Gastroesophageal sphincter (tissue), 4 donors: ENCODE results near the gene MKRN2. TPM values are rescaled to one million over a fixed set of nuclear protein-coding genes. Genes with fewer than 3 reads are reported as not detected.

Experiments used
- ATAC-seq: fragments of 150-250 bp; one replicate; pipeline ENCODE4 v1.9.1; 2016; ENCODE audit warnings: mild to moderate bottlenecking, moderate library complexity
- H3K27ac ChIP-seq, 4 donors: fragments of 200-600 bp; sonication (generic) in 3 of 4; 1 replicate in 3 of 4; 2 replicates in 1 of 4; pipeline ENCODE4 v1.5.1; 2016 to 2019
- H3K27me3 ChIP-seq: fragments of 200-600 bp; sonication (generic); one replicate; pipeline ENCODE4 v1.5.1; 2019
- H3K36me3 ChIP-seq, 2 donors: fragments of 200-600 bp; sonication (generic); one replicate each; pipeline ENCODE4 v1.5.1; 2019; ENCODE audit warnings: control low read depth in 1 of 2
- H3K4me1 ChIP-seq, 3 donors: fragments of 200-600 bp; sonication (generic); 1 replicate in 2 of 3; 2 replicates in 1 of 3; pipeline ENCODE4 v1.5.1; 2016 to 2019; ENCODE audit warnings: control low read depth in 2 of 3
- H3K4me3 ChIP-seq, 2 donors: fragments of 200-600 bp; sonication (generic); one replicate each; pipeline ENCODE4 v1.5.1; 2019; ENCODE audit warnings: mild to moderate bottlenecking in 1 of 2, moderate library complexity in 1 of 2
- H3K9me3 ChIP-seq, 3 donors: fragments of 200-600 bp; sonication (generic); one replicate each; pipeline ENCODE4 v1.5.1; 2017 to 2019; ENCODE audit warnings: control low read depth in 2 of 3
- EP300 ChIP-seq: sonication (generic); formaldehyde crosslinking; IDR thresholded peaks from one replicate; pipeline ENCODE4 v1.6.1; 2017; ENCODE audit warnings: antibody characterized with exemption, mild to moderate bottlenecking
- POLR2A ChIP-seq, 2 donors: fragments of 450-650 bp; IDR thresholded peaks; one replicate each; pipeline ENCODE4 v1.6.1; 2017; ENCODE audit warnings: antibody characterized with exemption in 2 of 2, mild to moderate bottlenecking in 2 of 2, moderate library complexity in 1 of 2
- POLR2AphosphoS5 ChIP-seq: sonication (generic); formaldehyde crosslinking; IDR thresholded peaks from one replicate; pipeline ENCODE4 v1.6.1; 2017; ENCODE audit warnings: antibody characterized with exemption
- WGBS, 2 donors: methylation state at CpG; one replicate each; pipeline ENCODE4 v1.1.5; 2018; ENCODE audit warnings: low coverage in 1 of 2; 5-methylcytosine and 5-hydroxymethylcytosine counted together
- total RNA-seq, 4 donors: library from RNA; depleted of rRNA; stranded (reverse); fragments of >200 nt; gene quantifications; one replicate each; pipeline ENCODE4 v1.1.0, GENCODE V29; 2016
- TF ChIP-seq, protein P1 (sequence below), 4 experiments: fragments of 200-600 bp in 2 of 4; fragments of 450-650 bp in 2 of 4; sonication (generic) in 1 of 4; IDR thresholded peaks; one replicate each; pipeline ENCODE4 v1.5.1; 2017 to 2019; ENCODE audit warnings: antibody characterized with exemption in 4 of 4, mild to moderate bottlenecking in 2 of 4, moderate library complexity in 2 of 4

The MKRN2 gene
- total RNA-seq, 4 donors from 2014 or later: 37.0 to 50.4 (median 38.3) TPM

DNA sequence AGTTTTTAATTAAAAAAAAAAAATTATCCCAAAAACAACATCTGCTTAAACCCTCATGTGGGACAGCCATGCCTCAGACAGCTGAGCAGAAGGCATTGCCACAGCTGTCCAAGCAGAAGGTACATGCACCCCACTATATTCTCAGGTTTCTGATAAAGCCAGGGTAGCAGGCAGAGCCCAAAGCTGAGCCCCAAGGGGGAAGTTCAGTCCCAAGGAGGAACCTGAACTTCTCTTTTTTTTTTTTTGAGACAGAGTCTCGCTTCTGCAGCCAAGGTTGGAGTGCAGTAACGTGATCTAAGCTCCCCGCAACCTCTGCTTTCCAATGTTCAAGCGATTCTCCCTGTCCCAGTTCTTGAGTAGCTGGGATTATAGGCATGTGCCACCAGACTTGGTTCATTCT, 33.2 kb downstream of the MKRN2 start:
- Histone ChIP-seq H3K4me1 (no peaks in the 10 kb centered on the region), H3K4me3 (no peak overlapping the region), H3K36me3 (peaks cover 5 to 98% of the 10 kb centered on the region in 2 donors), H3K9me3 (no peaks in the 10 kb centered on the region), H3K27ac (no peak overlapping the region), H3K27me3 (no peaks in the 10 kb centered on the region)
- no peak for ATAC-seq
- WGBS, 2 donors: 100% methylated on average over 1 of the region's 4 CpGs; no CpG with 5 or more reads in 1 of the 2 donors
- TF ChIP-seq EP300 (no peak), POLR2A (IDR thresholded peaks at IDR 0.05) (no peak), POLR2AphosphoS5 (no peak)
- TF ChIP-seq, protein P1, sequence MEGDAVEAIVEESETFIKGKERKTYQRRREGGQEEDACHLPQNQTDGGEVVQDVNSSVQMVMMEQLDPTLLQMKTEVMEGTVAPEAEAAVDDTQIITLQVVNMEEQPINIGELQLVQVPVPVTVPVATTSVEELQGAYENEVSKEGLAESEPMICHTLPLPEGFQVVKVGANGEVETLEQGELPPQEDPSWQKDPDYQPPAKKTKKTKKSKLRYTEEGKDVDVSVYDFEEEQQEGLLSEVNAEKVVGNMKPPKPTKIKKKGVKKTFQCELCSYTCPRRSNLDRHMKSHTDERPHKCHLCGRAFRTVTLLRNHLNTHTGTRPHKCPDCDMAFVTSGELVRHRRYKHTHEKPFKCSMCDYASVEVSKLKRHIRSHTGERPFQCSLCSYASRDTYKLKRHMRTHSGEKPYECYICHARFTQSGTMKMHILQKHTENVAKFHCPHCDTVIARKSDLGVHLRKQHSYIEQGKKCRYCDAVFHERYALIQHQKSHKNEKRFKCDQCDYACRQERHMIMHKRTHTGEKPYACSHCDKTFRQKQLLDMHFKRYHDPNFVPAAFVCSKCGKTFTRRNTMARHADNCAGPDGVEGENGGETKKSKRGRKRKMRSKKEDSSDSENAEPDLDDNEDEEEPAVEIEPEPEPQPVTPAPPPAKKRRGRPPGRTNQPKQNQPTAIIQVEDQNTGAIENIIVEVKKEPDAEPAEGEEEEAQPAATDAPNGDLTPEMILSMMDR (IDR thresholded peaks at IDR 0.05): no peak

DNA sequence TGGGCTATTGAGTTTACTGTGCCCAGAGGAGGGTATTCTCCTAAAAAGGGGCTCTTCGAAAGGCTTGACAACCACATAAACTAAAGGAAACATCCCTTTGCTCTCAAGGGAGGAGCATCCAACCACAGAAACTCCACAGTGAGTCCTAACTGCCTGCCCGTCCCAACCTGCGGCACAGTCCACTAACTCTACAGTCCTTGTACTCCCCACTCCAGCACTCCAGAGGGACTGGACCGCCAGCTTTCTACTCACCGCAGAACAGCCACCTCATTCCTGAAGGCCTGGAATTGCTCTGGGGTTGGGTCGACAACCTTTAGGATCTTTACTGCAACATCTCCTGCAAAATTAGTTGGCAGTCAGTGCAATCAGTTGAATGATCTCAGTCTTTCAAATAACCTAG, 34.6 kb downstream of the MKRN2 start:
- no peaks in the 10 kb centered on the region for H3K9me3 ChIP-seq
- ATAC-seq: no peak
- H3K27me3 ChIP-seq: no peaks in the 10 kb centered on the region
- H3K4me3 ChIP-seq: no peak overlapping the region
- 97 to 99% methylated on average over 5 to 6 of the region's 6 CpGs for WGBS, 2 donors
- no peaks in the 10 kb centered on the region for H3K4me1 ChIP-seq
- peaks cover 5 to 98% of the 10 kb centered on the region in 2 donors for H3K36me3 ChIP-seq
- no peak overlapping the region for H3K27ac ChIP-seq
- TF ChIP-seq, protein P1 (IDR thresholded peaks at IDR 0.05): no peak
- TF ChIP-seq EP300 (no peak), POLR2AphosphoS5 (no peak), POLR2A (IDR thresholded peaks at IDR 0.05) (no peak)

DNA sequence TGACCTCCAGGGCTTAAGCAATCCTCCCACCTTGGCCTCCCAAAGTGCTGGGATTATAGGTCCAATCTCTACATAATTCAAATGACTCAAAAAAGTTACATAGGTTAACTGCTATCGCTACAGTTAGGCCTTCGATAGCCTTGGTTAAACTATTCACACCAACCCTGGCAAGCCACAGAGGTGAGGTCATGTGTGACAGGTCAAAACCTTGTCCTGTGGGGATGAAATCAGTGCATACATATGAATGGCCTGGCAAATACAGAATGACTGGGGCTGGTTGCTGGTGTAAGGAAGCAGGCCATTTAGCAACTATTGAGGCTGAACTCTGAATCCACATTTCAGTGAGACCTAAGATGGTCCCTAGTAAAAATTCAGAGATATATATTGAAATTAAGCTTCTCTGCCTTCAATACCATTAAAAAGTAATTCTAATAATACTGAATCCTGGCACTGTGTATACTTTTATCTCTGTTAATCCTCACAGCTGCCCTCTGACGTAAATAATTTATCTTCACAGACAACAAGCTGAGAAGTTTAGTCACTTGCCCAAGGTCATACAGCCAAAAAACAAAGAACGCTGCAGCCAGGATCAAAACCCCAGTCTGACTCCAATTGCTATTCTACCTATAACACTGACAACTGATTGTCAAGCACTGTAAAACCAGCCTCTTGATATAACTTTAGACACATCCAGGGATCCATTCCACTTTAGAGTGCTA, 35.3 kb downstream of the MKRN2 start:
- no peaks in the 10 kb centered on the region for H3K27me3 ChIP-seq
- H3K4me3 ChIP-seq: no peak overlapping the region
- H3K4me1 ChIP-seq: no peaks in the 10 kb centered on the region
- TF ChIP-seq EP300 (no peak), POLR2A (IDR thresholded peaks at IDR 0.05) (no peak), POLR2AphosphoS5 (no peak)
- TF ChIP-seq, protein P1 (IDR thresholded peaks at IDR 0.05): no peak
- H3K9me3 ChIP-seq: no peaks in the 10 kb centered on the region
- no peak for ATAC-seq
- H3K27ac ChIP-seq: peak overlapping the region in 1 of 4 donors; percentile 29
- WGBS, 2 donors: 60 to 68% methylated on average over 2 to 3 of the region's 4 CpGs
- peaks cover 5 to 98% of the 10 kb centered on the region in 2 donors for H3K36me3 ChIP-seq

DNA sequence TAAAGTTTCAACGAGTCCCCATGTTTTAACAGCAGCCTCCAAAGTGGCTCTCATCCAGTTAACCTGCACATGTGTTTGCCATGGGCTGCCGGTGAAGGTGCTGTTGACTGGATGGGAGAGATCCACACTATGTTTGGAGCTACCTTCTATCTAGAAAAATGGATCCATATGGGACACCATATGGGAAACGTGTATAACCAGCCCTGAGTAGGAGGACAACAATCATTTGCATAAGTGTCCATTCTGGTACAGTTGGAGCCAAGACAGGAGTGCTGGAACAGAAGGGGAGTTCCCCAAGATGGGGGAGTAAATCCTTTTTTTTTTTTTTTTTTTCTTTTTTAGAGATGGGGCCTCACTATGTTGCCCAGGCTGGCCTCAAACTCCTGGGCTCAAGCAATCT, 36.6 kb downstream of the MKRN2 start:
- H3K4me3 ChIP-seq: no peak overlapping the region
- H3K9me3 ChIP-seq: no peaks in the 10 kb centered on the region
- peaks cover 5 to 98% of the 10 kb centered on the region in 2 donors for H3K36me3 ChIP-seq
- WGBS, 2 donors: 80 to 87% methylated on average over 1 to 2 of the region's 3 CpGs
- H3K27me3 ChIP-seq: no peaks in the 10 kb centered on the region
- ATAC-seq: no peak
- TF ChIP-seq POLR2A (IDR thresholded peaks at IDR 0.05): no peak
- no peak for TF ChIP-seq EP300
- H3K4me1 ChIP-seq: no peaks in the 10 kb centered on the region
- no peak overlapping the region for H3K27ac ChIP-seq

DNA sequence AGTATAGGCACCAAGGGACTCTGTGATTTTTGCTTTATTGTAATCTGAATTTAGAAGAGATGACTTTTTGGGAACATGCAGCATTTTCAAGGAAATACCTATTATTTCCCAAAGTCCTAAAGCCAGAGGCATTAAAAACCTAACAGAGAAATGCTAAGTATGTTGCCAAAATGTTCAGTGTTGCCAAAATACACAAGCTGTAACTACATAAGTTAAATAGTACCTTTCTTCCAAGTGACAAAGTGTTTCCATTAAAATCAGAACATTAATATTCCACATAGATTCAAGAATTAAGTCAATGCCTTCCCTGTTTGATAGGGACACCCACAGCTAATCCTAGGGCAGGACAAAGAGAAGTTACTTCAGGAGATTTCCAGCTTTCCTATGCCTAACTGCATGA, 42.0 kb downstream of the MKRN2 start:
- Histone ChIP-seq H3K9me3 (no peaks in the 10 kb centered on the region), H3K4me1 (peaks cover 0 to 8% (median 0%) of the 10 kb centered on the region in 3 donors), H3K27ac (no peak overlapping the region), H3K4me3 (no peak overlapping the region), H3K27me3 (no peaks in the 10 kb centered on the region), H3K36me3 (peaks cover 4 to 100% of the 10 kb centered on the region in 2 donors)
- no peak for ATAC-seq
- TF ChIP-seq EP300 (no peak), POLR2A (IDR thresholded peaks at IDR 0.05) (no peak)

DNA sequence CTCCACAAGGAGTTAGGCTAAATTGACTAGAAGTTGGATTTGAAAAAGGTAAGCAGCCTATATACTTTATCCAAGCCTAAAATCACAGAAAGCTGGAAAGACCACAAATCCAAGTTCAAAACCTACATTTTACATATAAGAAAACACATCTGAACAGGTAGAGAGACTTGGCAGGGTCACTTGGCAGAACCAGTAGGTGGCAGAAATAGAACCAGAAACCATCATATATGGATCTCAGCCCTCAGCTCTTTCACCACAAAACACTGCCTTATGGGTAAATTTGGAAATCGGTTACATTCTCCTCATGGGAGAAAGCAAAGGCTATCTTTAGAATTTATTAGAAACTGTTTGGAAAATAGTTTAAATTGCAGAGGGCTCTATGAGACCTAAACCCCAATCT, 44.2 kb downstream of the MKRN2 start:
- Histone ChIP-seq H3K4me3 (no peak overlapping the region), H3K36me3 (peaks cover 4 to 98% of the 10 kb centered on the region in 2 donors), H3K4me1 (peaks cover 0 to 10% (median 2%) of the 10 kb centered on the region in 3 donors), H3K27me3 (no peaks in the 10 kb centered on the region), H3K9me3 (no peaks in the 10 kb centered on the region), H3K27ac (peak overlapping the region in 1 of 4 donors; percentile 2)
- WGBS, 2 donors: 50 to 55% methylated on average over 1 of the region's 1 CpG
- no peak for TF ChIP-seq POLR2AphosphoS5
- TF ChIP-seq POLR2A (IDR thresholded peaks at IDR 0.05): no peak
- no peak for TF ChIP-seq EP300
- TF ChIP-seq, protein P1 (IDR thresholded peaks at IDR 0.05): peak in 1 of 4 experiments; percentile 32
- ATAC-seq: no peak
